Panc1 (cell line): ENCODE data around the gene DUSP8. TPM values are rescaled to one million over a fixed set of nuclear protein-coding genes. Genes with fewer than 3 reads are reported as not detected.
"Not testable (repeated sequence)": the region's sequence is repeated elsewhere in the genome, so short reads cannot be mapped to it uniquely, and the experiment has no call there.

Source experiments
- ATAC-seq: fragments of 200-7000 bp; cut with Tn5 transposase; 2 replicates; pipeline ENCODE4 v1.9.1; 2020; ENCODE audit warnings: mild to moderate bottlenecking, moderate library complexity
- BruUV-seq: library from RNA; stranded (reverse); fragments of 400-500 nt; replicated peaks from 2 replicates; lab custom pipeline; 2021; lab: Mats Ljungman, UMichigan
- CTCF ChIA-PET: fragments of 300-600 bp; sonication (Branson Sonifier 250); formaldehyde crosslinking; loops from one replicate; lab custom pipeline; 2022; ENCODE audit warnings: antibody characterized with exemption; lab: Charles Lee
- POLR2A ChIA-PET: fragments of 300-600 bp; sonication (Branson Sonifier 250); formaldehyde crosslinking; loops from one replicate; lab custom pipeline; 2022; ENCODE audit warnings: antibody characterized with exemption; lab: Charles Lee
- DNase-seq: peaks from one replicate; pipeline ENCODE4 v3.0.0-alpha.2; 2010; ENCODE audit warnings: low read depth, low spot score
- H3K27ac ChIP-seq: 2 replicates; pipeline ENCODE4 v1.5.1; 2011; ENCODE audit warnings: mild to moderate bottlenecking, low read length, inconsistent platforms
- H3K27me3 ChIP-seq: fragments of 200-500 bp; sonication (Bioruptor generic); 2 replicates; pipeline ENCODE4 v1.6.0; 2014; ENCODE audit warnings: low read length, inconsistent platforms; ENCODE audit not compliant: control insufficient read depth, insufficient read depth
- H3K36me3 ChIP-seq: fragments of 200-500 bp; sonication (Bioruptor generic); 2 replicates; pipeline ENCODE4 v1.5.1; 2014; ENCODE audit warnings: inconsistent platforms, mild to moderate bottlenecking, low read length, moderate library complexity; ENCODE audit not compliant: control insufficient read depth, insufficient read depth
- H3K4me1 ChIP-seq: 2 replicates; pipeline ENCODE4 v1.5.1; 2011; ENCODE audit warnings: inconsistent platforms, mild to moderate bottlenecking, low read length, moderate library complexity; ENCODE audit not compliant: control insufficient read depth, insufficient read depth
- H3K4me3 ChIP-seq, 2 experiments: 2 replicates each; pipeline ENCODE4 v1.5.1; 2011 to 2012; ENCODE audit warnings: low read depth in 2 of 2, low read length in 2 of 2, mild to moderate bottlenecking in 2 of 2, inconsistent platforms in 1 of 2, moderate library complexity in 1 of 2
- H3K9me3 ChIP-seq: fragments of 200-500 bp; sonication (Bioruptor generic); 2 replicates; pipeline ENCODE4 v1.5.1; 2014; ENCODE audit warnings: low read depth, mild to moderate bottlenecking, inconsistent platforms, low read length, moderate library complexity; ENCODE audit not compliant: control insufficient read depth, insufficient read depth
- POLR2AphosphoS5 ChIP-seq: IDR thresholded peaks from 2 replicates; pipeline ENCODE4 v1.6.1; 2012; ENCODE audit warnings: mild to moderate bottlenecking, low read depth, low read length, moderate library complexity
- REST ChIP-seq, 2 experiments: IDR thresholded peaks; 2 replicates each; pipeline ENCODE4 v1.6.1; 2011 to 2012; ENCODE audit warnings: low read depth in 2 of 2, control low read depth in 1 of 2, low read length in 1 of 2, mild to moderate bottlenecking in 1 of 2, moderate library complexity in 1 of 2; ENCODE audit not compliant: insufficient read depth in 1 of 2
- SIN3A ChIP-seq: IDR thresholded peaks from 2 replicates; pipeline ENCODE4 v1.6.1; 2012; ENCODE audit warnings: low read depth, mild to moderate bottlenecking, low read length, moderate library complexity, borderline replicate concordance; ENCODE audit not compliant: insufficient read depth
- TCF7L2 ChIP-seq: IDR thresholded peaks from 2 replicates; pipeline ENCODE4 v1.6.1; 2011; ENCODE audit warnings: mild to moderate bottlenecking, low read depth, low read length, inconsistent platforms
- in situ Hi-C: cut with HindIII; loops from 2 replicates; pipeline ENCODE4 v1.10.0; 2016; ENCODE audit warnings: low sequenced_read_pairs, low pct_unique_long_range_greater_than_20kb
- intact Hi-C: fragments of 100-400 bp; cut with micrococcal nuclease; formaldehyde crosslinking; loops from one replicate; pipeline ENCODE4 v1.10.0; 2022; ENCODE audit not compliant: unreplicated experiment
- total RNA-seq: library from RNA; stranded (reverse); gene quantifications from one replicate; pipeline ENCODE4 v1.2.1, GENCODE V29; 2021; ENCODE audit not compliant: unreplicated experiment
- TF ChIP-seq, protein P1 (sequence below): fragments of 450-650 bp; IDR thresholded peaks from 2 replicates; pipeline ENCODE4 v1.5.1; 2017; ENCODE audit warnings: mild to moderate bottlenecking

DUSP8 gene
- total RNA-seq, 1 experiment from 2014 or later: 5.5 TPM

- ChIA-PET POLR2A (no interaction called here), CTCF (no interaction called here)
- ATAC-seq: no peak
- H3K36me3 ChIP-seq: no peaks in the 10 kb centered on the region
- intact Hi-C loops: no loop called here
- no TSS peak for BruUV-seq
- in situ Hi-C loops: no loop called here
- TF ChIP-seq POLR2AphosphoS5: no peak
- no peak for TF ChIP-seq REST (IDR thresholded peaks at IDR 0.05; ENCODE audit: insufficient read depth in 1 of 2, low read depth in 2 of 2, low read length in 1 of 2)
- TF ChIP-seq, protein P1, sequence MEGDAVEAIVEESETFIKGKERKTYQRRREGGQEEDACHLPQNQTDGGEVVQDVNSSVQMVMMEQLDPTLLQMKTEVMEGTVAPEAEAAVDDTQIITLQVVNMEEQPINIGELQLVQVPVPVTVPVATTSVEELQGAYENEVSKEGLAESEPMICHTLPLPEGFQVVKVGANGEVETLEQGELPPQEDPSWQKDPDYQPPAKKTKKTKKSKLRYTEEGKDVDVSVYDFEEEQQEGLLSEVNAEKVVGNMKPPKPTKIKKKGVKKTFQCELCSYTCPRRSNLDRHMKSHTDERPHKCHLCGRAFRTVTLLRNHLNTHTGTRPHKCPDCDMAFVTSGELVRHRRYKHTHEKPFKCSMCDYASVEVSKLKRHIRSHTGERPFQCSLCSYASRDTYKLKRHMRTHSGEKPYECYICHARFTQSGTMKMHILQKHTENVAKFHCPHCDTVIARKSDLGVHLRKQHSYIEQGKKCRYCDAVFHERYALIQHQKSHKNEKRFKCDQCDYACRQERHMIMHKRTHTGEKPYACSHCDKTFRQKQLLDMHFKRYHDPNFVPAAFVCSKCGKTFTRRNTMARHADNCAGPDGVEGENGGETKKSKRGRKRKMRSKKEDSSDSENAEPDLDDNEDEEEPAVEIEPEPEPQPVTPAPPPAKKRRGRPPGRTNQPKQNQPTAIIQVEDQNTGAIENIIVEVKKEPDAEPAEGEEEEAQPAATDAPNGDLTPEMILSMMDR: no peak
- no peak for TF ChIP-seq SIN3A
- no peak for TF ChIP-seq TCF7L2
- DNase-seq: no peak
- H3K27me3 ChIP-seq: peaks cover 25% of the 10 kb centered on the region
- H3K4me1 ChIP-seq: no peaks in the 10 kb centered on the region
- no peaks in the 10 kb centered on the region for H3K9me3 ChIP-seq
- H3K27ac ChIP-seq: no peak overlapping the region
- H3K4me3 ChIP-seq: no peak overlapping the region
Measured at GRCh38 chr11:1600626-1601025, 28.6 kb upstream of the DUSP8 start.

DNA sequence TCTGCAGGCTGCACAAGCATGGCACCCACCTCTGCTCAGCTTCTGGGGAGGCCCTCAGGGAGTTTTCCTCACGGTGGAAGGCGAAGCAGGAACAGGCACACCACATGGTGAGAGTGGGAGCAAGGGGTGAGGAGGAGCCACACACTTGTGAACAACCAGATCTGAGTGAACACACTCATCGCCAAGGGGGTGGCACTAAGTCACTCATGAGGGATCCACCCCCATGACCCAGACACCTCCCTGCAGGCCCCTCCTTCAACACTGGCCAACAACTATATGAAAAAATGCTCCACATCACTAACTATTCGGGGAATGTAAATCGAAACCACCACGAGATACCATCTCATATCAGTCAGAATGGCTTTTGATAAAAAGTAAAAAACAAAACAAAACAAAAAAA, 26.7 kb upstream of the DUSP8 start:
- Histone ChIP-seq H3K27me3 (peaks cover 32% of the 10 kb centered on the region), H3K27ac (no peak overlapping the region), H3K4me3 (no peak overlapping the region), H3K9me3 (no peaks in the 10 kb centered on the region), H3K4me1 (no peaks in the 10 kb centered on the region), H3K36me3 (no peaks in the 10 kb centered on the region)
- intact Hi-C loops (no loop called here), in situ Hi-C loops (no loop called here)
- no TSS peak for BruUV-seq
- TF ChIP-seq, protein P1: no peak
- TF ChIP-seq REST (IDR thresholded peaks at IDR 0.05; ENCODE audit: insufficient read depth in 1 of 2, low read depth in 2 of 2, low read length in 1 of 2) (no peak), TCF7L2 (no peak), SIN3A (no peak), POLR2AphosphoS5 (no peak)
- ChIA-PET POLR2A (no interaction called here), CTCF (interaction anchor here (0.7 kb wide), 1 partner anchor 502 kb away, joined by 3 read pairs; no protein-coding TSS in a partner anchor)
- ATAC-seq (no peak), DNase-seq (no peak)

GRCh38 chr11:1598406-1598805, 26.3 kb upstream of the DUSP8 start:
- in situ Hi-C loops, H3K9me3 ChIP-seq, DNase-seq, intact Hi-C loops, BruUV-seq, H3K27ac ChIP-seq, H3K36me3 ChIP-seq, H3K4me1 ChIP-seq, ATAC-seq, H3K4me3 ChIP-seq, POLR2A ChIA-PET: not testable (repeated sequence)
- CTCF ChIA-PET: interaction anchor here (0.7 kb wide), 1 partner anchor 502 kb away, joined by 3 read pairs; no protein-coding TSS in a partner anchor
- peaks cover 30% of the 10 kb centered on the region for H3K27me3 ChIP-seq
